ENCODE data around the gene NDUFA5.

NDUFA5 gene

GRCh38 chr7:123557398-123558288 lies at the start of gene NDUFA5:
NDUFA5 (minus strand) TSS chr7:123557818; CDS start chr7:123557795, 23 bp downstream.
- peak; percentile 100 for DNase-seq

GRCh38 chr7:123604739-123605138 lies 47.1 kb upstream of the NDUFA5 start:
- no peak for DNase-seq

- DNase-seq: no peak
Observed at GRCh38 chr7:123602648-123603047, 45.0 kb upstream of the NDUFA5 start.

GRCh38 chr7:123601530-123601929 lies 43.9 kb upstream of the NDUFA5 start, which contains the start of gene ASB15:
ASB15 (plus strand) TSS chr7:123601821; CDS start chr7:123614503, 12,682 bp downstream.
- DNase-seq: peak in 2 of 3 experiments; percentile 34 to 77

GRCh38 chr7:123600876-123601275 lies 43.3 kb upstream of the NDUFA5 start:
- no peak for DNase-seq

- DNase-seq: no peak
Observed at GRCh38 chr7:123599766-123600165, 42.1 kb upstream of the NDUFA5 start.

GRCh38 chr7:123598657-123599056 lies 41.0 kb upstream of the NDUFA5 start:
- DNase-seq: no peak

GRCh38 chr7:123594813-123595241 lies 37.2 kb upstream of the NDUFA5 start:
- DNase-seq: peak; percentile 54 to 89 (median 76)

- no peak for DNase-seq
Observed at GRCh38 chr7:123588376-123588775, 30.8 kb upstream of the NDUFA5 start.

- no peak for DNase-seq
Observed at GRCh38 chr7:123583821-123584220, 26.2 kb upstream of the NDUFA5 start.

- no peak for DNase-seq
Observed at GRCh38 chr7:123581162-123581459, 23.5 kb upstream of the NDUFA5 start.

GRCh38 chr7:123580406-123581161 lies 23.0 kb upstream of the NDUFA5 start:
- peak; percentile 49 to 82 (median 59) for DNase-seq

GRCh38 chr7:123579416-123579815 lies 21.8 kb upstream of the NDUFA5 start:
- DNase-seq: no peak

GRCh38 chr7:123573896-123574467 lies 16.4 kb upstream of the NDUFA5 start:
- no peak for DNase-seq

- no peak for DNase-seq
Observed at GRCh38 chr7:123573341-123573740, 15.7 kb upstream of the NDUFA5 start.

- no peak for DNase-seq
Observed at GRCh38 chr7:123571684-123572083, 14.1 kb upstream of the NDUFA5 start.

GRCh38 chr7:123571187-123571586 lies 13.6 kb upstream of the NDUFA5 start:
- no peak for DNase-seq

- peak in 2 of 3 experiments; percentile 25 to 55 for DNase-seq
Observed at GRCh38 chr7:123570390-123571182, 13.0 kb upstream of the NDUFA5 start.

- no peak for DNase-seq
Observed at GRCh38 chr7:123569352-123570010, 11.9 kb upstream of the NDUFA5 start.

GRCh38 chr7:123562121-123562520 lies 4.5 kb upstream of the NDUFA5 start:
- DNase-seq: no peak

- no peak for DNase-seq
Observed at GRCh38 chr7:123558289-123558874, 764 bp upstream of the NDUFA5 start.

GRCh38 chr7:123557016-123557397 lies 611 bp downstream of the NDUFA5 start:
- DNase-seq: no peak

Measured in NCI-H1417 (cell line).